Liver (tissue), 9 donors: Measurements from ENCODE around the gene GRPEL2. TPM values are rescaled to one million over a fixed set of nuclear protein-coding genes. Genes with fewer than 3 reads are reported as not detected.

Experiments used
- DNase-seq: peaks from one replicate; pipeline ENCODE4 v3.0.0-alpha.2; 2017; ENCODE audit warnings: low spot score
- H3K27ac ChIP-seq, 2 donors: one replicate each; pipeline ENCODE4 v1.7.0; 2013; ENCODE audit warnings: inconsistent platforms in 2 of 2, low read length in 2 of 2, control low read depth in 1 of 2, low read depth in 1 of 2, mild to moderate bottlenecking in 1 of 2
- H3K27me3 ChIP-seq, 4 donors: one replicate each; pipeline versions ENCODE4 v1.6.1 to v1.7.0; 2013; ENCODE audit warnings: low read length in 3 of 4, inconsistent platforms in 1 of 4, mild to moderate bottlenecking in 1 of 4, moderate library complexity in 1 of 4; ENCODE audit not compliant: control insufficient read depth in 4 of 4, insufficient read depth in 4 of 4
- H3K36me3 ChIP-seq, 4 donors: one replicate each; pipeline versions ENCODE4 v1.6.1 to v1.7.0; 2013; ENCODE audit warnings: low read length in 3 of 4, mild to moderate bottlenecking in 3 of 4, low read depth in 1 of 4, moderate library complexity in 1 of 4; ENCODE audit not compliant: control insufficient read depth in 4 of 4, insufficient read depth in 3 of 4
- H3K4me1 ChIP-seq, 4 donors: one replicate each; pipeline versions ENCODE4 v1.6.1 to v1.7.0; 2013; ENCODE audit warnings: low read length in 3 of 4, mild to moderate bottlenecking in 3 of 4, moderate library complexity in 1 of 4; ENCODE audit not compliant: control insufficient read depth in 4 of 4, insufficient read depth in 4 of 4
- H3K4me3 ChIP-seq, 3 donors: one replicate each; pipeline versions ENCODE4 v1.6.1 to v1.7.0; 2013; ENCODE audit warnings: low read length in 3 of 3, control low read depth in 1 of 3, low read depth in 1 of 3, mild to moderate bottlenecking in 1 of 3
- H3K9ac ChIP-seq, 2 donors: one replicate each; pipeline ENCODE4 v1.7.0; 2013; ENCODE audit warnings: low read length in 2 of 2, mild to moderate bottlenecking in 2 of 2, moderate library complexity in 2 of 2, control low read depth in 1 of 2, low read depth in 1 of 2
- H3K9me3 ChIP-seq, 4 donors: one replicate each; pipeline versions ENCODE4 v1.6.1 to v1.7.0; 2013; ENCODE audit warnings: low read length in 3 of 4; ENCODE audit not compliant: control insufficient read depth in 4 of 4
- ATF3 ChIP-seq: IDR thresholded peaks from 2 replicates; pipeline ENCODE4 v1.6.1; 2016; ENCODE audit warnings: antibody characterized with exemption
- CTCF ChIP-seq: fragments of 150-350 bp; IDR thresholded peaks from 2 replicates; pipeline ENCODE4 v1.5.1; 2017; ENCODE audit warnings: improper control_type of control experiment, low read depth, low read length; ENCODE audit not compliant: missing input control
- EGR1 ChIP-seq, 2 donors: IDR thresholded peaks; 2 replicates each; pipeline ENCODE4 v1.6.1; 2016 to 2018; ENCODE audit warnings: antibody characterized with exemption in 2 of 2, low read depth in 2 of 2
- FOXA1 ChIP-seq: IDR thresholded peaks from 2 replicates; pipeline ENCODE4 v1.6.1; 2016; ENCODE audit warnings: antibody characterized with exemption
- FOXA2 ChIP-seq: IDR thresholded peaks from 2 replicates; pipeline ENCODE4 v1.6.1; 2016; ENCODE audit warnings: antibody characterized with exemption
- GABPA ChIP-seq, 2 donors: IDR thresholded peaks in 1 of 2; conservative IDR thresholded peaks in 1 of 2; 2 replicates each; pipeline ENCODE4 v1.6.1; 2016; ENCODE audit warnings: antibody characterized with exemption in 2 of 2, mild to moderate bottlenecking in 1 of 2, moderate library complexity in 1 of 2
- HNF4A ChIP-seq, 2 donors: conservative IDR thresholded peaks; 2 replicates each; pipeline ENCODE4 v1.6.1; 2016; ENCODE audit warnings: antibody characterized with exemption in 2 of 2, mild to moderate bottlenecking in 2 of 2
- HNF4G ChIP-seq: IDR thresholded peaks from 2 replicates; pipeline ENCODE4 v1.6.1; 2016; ENCODE audit warnings: antibody characterized with exemption
- JUND ChIP-seq, 2 donors: IDR thresholded peaks; 2 replicates each; pipeline ENCODE4 v1.6.1; 2016; ENCODE audit warnings: antibody characterized with exemption in 2 of 2
- MAX ChIP-seq: IDR thresholded peaks from 2 replicates; pipeline ENCODE4 v1.6.1; 2016; ENCODE audit warnings: antibody characterized with exemption
- NR2F2 ChIP-seq: IDR thresholded peaks from 2 replicates; pipeline ENCODE4 v1.6.1; 2016; ENCODE audit warnings: antibody characterized with exemption
- RAD21 ChIP-seq, 2 donors: IDR thresholded peaks; 2 replicates each; pipeline ENCODE4 v1.6.1; 2016; ENCODE audit warnings: antibody characterized with exemption in 2 of 2, mild to moderate bottlenecking in 2 of 2
- REST ChIP-seq: IDR thresholded peaks from 2 replicates; pipeline ENCODE4 v1.6.1; 2016; ENCODE audit warnings: antibody characterized with exemption, mild to moderate bottlenecking
- RXRA ChIP-seq, 2 donors: IDR thresholded peaks; 2 replicates each; pipeline ENCODE4 v1.6.1; 2017 to 2018; ENCODE audit warnings: antibody characterized with exemption in 2 of 2, mild to moderate bottlenecking in 1 of 2
- SP1 ChIP-seq: IDR thresholded peaks from 2 replicates; pipeline ENCODE4 v1.6.1; 2018; ENCODE audit warnings: antibody characterized with exemption, mild to moderate bottlenecking
- TAF1 ChIP-seq: conservative IDR thresholded peaks from 2 replicates; pipeline ENCODE4 v1.6.1; 2016; ENCODE audit warnings: antibody characterized with exemption, mild to moderate bottlenecking
- YY1 ChIP-seq: IDR thresholded peaks from 2 replicates; pipeline ENCODE4 v1.6.1; 2016; ENCODE audit warnings: antibody characterized with exemption, mild to moderate bottlenecking
- WGBS: extraction: QIAGEN DNeasy Blood & Tissue Kit; methylation state at CpG from one replicate; pipeline ENCODE4 v1.1.7; 2013; 5-methylcytosine and 5-hydroxymethylcytosine counted together
- polyA plus RNA-seq, 2 donors: library from polyadenylated mRNA; stranded (reverse) in 1 of 2; unstranded in 1 of 2; fragments of 200-250 nt in 1 of 2; fragments of >200 nt in 1 of 2; fragmentation: Nextera tagmentation in 1 of 2; extraction: Ambion mirVana in 1 of 2; gene quantifications; one replicate each; pipeline versions ENCODE4 v1.2.1 to v1.2.3, GENCODE V29; 2013 to 2015
- total RNA-seq, 2 donors: library from RNA; depleted of rRNA; stranded (reverse); fragments of >200 nt; gene quantifications; one replicate each; pipeline ENCODE4 v1.2.3, GENCODE V29; 2014
- TF ChIP-seq, protein P1 (sequence below): IDR thresholded peaks from 2 replicates; pipeline ENCODE4 v1.6.1; 2016; ENCODE audit warnings: antibody characterized with exemption
- donor health status: healthy.
- donor health status: healthy.
- donor health status: healthy.
- donor health status: healthy.
- donor health status: healthy.

The GRPEL2 gene
- total and polyA plus RNA-seq, 4 donors, result 2.5 to 9.5 (median 4.8) TPM

GRCh38 chr5:149304195-149305078 is 40.9 kb upstream of the GRPEL2 start:
- no peak overlapping the region for H3K4me3 ChIP-seq
- H3K27me3 ChIP-seq, result no peaks in the 10 kb centered on the region
- TF ChIP-seq TAF1 (no peak), RAD21 (IDR thresholded peaks at IDR 0.05) (no peak), RXRA (IDR thresholded peaks at IDR 0.05) (no peak), FOXA2 (no peak)
- peaks cover 0 to 3% (median 0%) of the 10 kb centered on the region in 4 donors for H3K4me1 ChIP-seq
- DNase-seq, result no peak
- 86% methylated on average over 11 of the region's 11 CpGs for WGBS
- no peak overlapping the region for H3K9ac ChIP-seq
- H3K9me3 ChIP-seq, result no peaks in the 10 kb centered on the region
- H3K36me3 ChIP-seq, result no peaks in the 10 kb centered on the region
- no peak overlapping the region for H3K27ac ChIP-seq

DNA sequence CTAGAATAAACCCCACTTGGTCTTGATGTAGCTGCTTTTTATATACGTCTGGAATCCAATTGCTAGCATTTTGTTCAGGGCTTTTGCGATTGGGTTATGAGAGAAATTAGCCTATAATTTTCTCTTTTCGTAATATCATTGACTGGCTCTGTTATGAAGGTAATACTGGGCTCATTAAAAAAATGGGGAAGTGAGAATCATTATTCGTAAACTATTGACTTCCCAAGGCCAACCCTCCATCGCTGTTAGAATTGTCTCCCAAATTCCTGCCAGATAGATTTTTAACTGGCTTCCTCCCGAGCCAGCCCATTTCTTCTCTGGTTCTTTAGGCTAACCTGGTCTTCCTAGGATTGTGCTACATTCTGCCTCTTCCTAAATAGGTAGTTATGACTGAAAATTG is 35.9 kb upstream of the GRPEL2 start:
- DNase-seq, result no peak
- H3K27ac ChIP-seq, result no peak overlapping the region
- H3K36me3 ChIP-seq, result no peaks in the 10 kb centered on the region
- TF ChIP-seq TAF1, result no peak
- TF ChIP-seq, protein P1, sequence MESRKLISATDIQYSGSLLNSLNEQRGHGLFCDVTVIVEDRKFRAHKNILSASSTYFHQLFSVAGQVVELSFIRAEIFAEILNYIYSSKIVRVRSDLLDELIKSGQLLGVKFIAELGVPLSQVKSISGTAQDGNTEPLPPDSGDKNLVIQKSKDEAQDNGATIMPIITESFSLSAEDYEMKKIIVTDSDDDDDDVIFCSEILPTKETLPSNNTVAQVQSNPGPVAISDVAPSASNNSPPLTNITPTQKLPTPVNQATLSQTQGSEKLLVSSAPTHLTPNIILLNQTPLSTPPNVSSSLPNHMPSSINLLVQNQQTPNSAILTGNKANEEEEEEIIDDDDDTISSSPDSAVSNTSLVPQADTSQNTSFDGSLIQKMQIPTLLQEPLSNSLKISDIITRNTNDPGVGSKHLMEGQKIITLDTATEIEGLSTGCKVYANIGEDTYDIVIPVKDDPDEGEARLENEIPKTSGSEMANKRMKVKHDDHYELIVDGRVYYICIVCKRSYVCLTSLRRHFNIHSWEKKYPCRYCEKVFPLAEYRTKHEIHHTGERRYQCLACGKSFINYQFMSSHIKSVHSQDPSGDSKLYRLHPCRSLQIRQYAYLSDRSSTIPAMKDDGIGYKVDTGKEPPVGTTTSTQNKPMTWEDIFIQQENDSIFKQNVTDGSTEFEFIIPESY, result no peak
- TF ChIP-seq FOXA2, result no peak
- no peak for TF ChIP-seq ATF3
- no peak for TF ChIP-seq EGR1 (IDR thresholded peaks at IDR 0.05; ENCODE audit: low read depth in 2 of 2)
- TF ChIP-seq HNF4G, result no peak
- no peak for TF ChIP-seq GABPA (IDR thresholded peaks at IDR 0.05 in 1 of 2, conservative IDR thresholded peaks at IDR 0.05 in 1 of 2)
- TF ChIP-seq RXRA (IDR thresholded peaks at IDR 0.05), result no peak
- no peak for TF ChIP-seq FOXA1
- no peak for TF ChIP-seq REST
- TF ChIP-seq SP1, result no peak
- no peak for TF ChIP-seq RAD21 (IDR thresholded peaks at IDR 0.05)
- TF ChIP-seq CTCF, result no peak
- no peak for TF ChIP-seq HNF4A (conservative IDR thresholded peaks at IDR 0.05)
- TF ChIP-seq YY1, result no peak
- TF ChIP-seq JUND (IDR thresholded peaks at IDR 0.05), result no peak
- no peak for TF ChIP-seq MAX
- no peak for TF ChIP-seq NR2F2
- no peak overlapping the region for H3K4me3 ChIP-seq
- H3K4me1 ChIP-seq, result no peaks in the 10 kb centered on the region
- no peaks in the 10 kb centered on the region for H3K27me3 ChIP-seq
- WGBS, result 84% methylated on average over 6 of the region's 6 CpGs
- no peak overlapping the region for H3K9ac ChIP-seq
- no peaks in the 10 kb centered on the region for H3K9me3 ChIP-seq
